HG02642 (cell line): ENCODE results near the gene LCN9.
"Not testable (repeated sequence)": the region's sequence is repeated elsewhere in the genome, so short reads cannot be mapped to it uniquely, and the experiment has no call there.

Experiments used
- ATAC-seq: cut with Tn5 transposase; IDR thresholded peaks from one replicate; pipeline ENCODE4 v1.9.1; 2021; ENCODE audit warnings: mild to moderate bottlenecking; ENCODE audit not compliant: unreplicated experiment, poor library complexity

Gene LCN9

DNA sequence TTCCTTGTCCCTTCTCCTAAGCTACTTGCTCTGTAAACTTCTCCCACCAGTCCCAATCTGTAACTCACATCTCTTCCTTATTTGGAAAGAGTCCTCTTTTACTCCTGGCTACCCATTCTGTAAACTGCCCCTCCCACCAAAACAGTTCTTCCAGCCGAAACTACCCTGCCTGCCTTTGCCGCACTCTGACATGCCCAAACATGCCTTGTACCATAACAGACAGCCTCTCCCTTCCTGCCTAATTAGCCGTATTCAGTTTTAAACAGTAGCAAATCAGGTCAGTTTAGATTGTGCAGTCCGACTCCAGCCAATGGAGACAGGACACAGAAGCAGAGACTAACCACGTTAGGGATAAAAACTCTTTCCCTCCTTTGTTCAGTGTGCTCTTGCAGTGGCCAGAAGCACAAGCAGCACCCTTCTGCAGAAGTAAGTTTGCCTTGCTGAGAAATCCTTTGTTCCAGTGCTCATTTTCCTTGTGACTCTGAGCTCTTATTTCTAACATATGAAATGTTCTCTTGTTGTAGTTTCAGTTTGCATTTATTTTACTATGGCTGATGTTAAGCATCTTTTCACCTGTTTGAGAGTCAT, 18.4 kb upstream of the LCN9 start:
- no peak for ATAC-seq

- ATAC-seq, result no peak
These were observed 15.2 kb upstream of the LCN9 start for GRCh38 chr9:135647884-135648283.

DNA sequence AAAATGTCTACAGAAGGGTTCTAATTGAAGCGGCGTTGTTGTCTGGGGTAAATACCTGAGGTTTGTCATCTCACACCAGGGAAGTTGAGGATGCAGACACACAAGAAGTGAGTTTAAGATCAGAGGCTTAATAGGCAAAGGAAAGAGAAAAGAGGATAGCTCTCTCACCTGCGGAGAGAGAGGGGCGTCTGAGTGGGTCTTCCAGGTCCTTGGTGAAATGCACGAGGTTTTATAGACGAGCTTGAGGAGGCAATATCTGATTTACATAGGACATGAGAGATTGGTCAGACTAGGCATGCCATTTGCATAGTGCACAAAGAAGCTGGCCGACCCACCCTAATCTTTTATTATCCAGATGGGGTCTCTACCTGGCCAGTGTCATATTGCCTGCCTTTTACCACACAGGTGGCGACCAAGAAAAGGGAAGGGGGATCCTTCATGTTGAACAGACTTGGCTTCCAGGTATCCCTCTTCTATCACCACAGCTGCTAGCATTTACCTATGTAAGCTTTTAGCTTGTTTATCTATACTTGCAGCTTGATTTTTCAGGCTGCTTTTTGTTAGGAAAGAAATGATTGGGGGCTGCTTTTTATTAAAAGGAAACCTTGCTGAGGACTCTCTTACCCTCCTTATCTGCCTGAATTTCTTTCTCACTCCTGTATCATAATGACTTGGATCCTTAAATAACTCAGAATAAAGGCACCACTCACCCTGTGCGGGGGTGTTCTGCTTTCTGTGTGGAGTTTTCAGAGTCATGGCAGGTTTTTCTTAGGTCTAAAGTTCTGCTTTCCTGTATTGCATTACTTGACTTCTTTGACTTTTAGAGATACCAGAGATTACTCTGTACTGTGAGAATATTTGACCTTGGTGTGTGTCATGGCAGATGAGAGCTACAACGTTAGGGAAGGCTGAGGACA, 14.4 kb upstream of the LCN9 start:
- no peak for ATAC-seq

GRCh38 chr9:135649508-135649907, 13.6 kb upstream of the LCN9 start:
- no peak for ATAC-seq

DNA sequence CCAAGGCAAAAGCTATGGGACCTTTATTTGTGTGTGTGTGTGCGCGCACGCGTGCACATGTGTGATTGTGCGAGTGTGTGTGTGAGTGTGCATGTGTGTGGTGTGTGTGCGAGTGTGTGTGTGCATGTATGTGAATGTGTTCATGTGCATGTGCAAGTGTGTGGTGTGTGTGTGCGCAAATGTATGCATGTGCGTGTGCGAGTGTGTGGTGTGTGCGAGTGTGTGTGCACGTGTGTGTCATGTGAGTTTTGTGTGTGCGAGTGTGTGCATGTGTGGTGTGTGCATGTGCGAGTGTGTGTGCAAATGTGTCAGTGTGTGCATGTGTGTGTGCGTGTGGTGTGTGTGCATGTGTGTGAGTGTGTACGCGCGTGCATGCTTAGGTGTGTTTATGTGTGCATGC, 12.7 kb upstream of the LCN9 start:
- ATAC-seq, result no peak

DNA sequence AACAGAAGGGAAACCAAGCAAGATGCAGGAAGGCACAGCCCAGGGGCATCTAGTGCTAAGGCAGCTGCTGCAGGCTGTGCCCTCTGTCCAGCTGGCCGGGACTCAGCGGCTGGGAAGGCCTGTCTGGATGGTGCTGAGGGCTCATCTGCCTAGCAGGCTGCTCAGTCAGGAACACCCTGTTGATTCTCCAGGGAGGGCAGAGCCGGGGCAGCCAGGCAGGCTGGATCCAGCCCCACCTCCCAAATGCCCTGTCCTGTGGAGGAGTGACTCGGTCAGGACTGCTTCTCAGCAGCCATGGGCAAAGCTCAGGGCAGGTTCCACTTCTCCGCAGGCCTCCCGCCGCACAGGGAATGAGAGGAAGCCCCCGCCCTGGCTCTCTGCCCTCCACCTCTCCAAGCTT, 7.8 kb upstream of the LCN9 start:
- ATAC-seq, result no peak

DNA sequence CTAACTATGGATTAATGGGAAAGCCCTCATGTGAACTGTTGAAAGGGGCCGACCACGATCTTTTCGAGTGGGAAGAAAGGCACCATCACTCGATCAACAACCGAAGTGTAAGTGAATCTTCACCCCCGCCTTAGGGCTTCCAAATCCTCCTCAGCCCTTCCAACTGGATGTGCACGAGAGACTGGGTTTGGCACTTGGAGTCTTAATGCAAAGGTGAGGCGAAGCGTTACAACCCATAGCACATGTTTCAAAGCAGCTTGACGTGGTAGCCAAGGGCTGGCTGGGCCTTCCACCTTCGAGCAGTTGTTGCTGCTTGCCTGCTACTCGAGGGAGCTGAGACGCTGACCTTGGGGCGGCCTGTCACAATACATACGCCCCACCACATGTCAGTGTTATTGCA, 5.7 kb upstream of the LCN9 start:
- ATAC-seq, result no peak

DNA sequence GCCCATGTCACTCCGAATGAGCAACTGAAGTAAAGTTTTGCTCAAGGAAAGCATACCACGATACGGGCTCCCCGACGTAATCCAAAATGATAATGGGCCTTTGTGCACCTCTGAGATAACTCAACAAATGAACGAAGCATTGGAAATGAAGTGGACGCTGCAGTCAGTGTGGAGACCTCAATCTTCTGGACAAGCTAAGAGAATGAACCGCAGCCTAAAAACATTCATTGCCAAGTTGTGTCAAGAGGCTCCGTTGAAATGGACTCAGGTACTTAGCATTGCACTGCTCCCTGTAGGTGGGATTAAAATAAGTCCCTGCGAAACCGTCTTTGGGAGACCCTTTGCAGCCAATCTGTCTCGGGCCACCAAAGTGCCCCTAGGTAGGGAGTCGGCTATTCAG, 3.9 kb upstream of the LCN9 start:
- no peak for ATAC-seq

DNA sequence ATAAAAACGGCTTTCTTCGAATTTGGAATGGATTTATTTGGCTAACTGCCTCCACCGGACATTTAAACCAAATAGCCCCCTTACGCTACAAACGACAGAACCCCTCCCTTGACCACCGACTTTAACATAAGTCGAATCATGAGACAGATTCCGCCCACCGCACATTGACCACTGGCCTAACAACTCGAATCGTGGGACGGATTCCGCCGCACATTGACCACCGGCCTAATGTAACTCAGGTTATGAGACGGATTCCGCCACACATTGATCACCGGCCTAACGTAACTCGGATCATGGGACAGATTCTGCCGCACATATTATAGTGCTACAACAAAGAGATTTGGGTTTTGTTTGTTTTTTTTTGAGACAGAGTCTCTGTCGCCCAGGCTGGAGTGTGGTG, 2.7 kb upstream of the LCN9 start:
- ATAC-seq, result no peak

DNA sequence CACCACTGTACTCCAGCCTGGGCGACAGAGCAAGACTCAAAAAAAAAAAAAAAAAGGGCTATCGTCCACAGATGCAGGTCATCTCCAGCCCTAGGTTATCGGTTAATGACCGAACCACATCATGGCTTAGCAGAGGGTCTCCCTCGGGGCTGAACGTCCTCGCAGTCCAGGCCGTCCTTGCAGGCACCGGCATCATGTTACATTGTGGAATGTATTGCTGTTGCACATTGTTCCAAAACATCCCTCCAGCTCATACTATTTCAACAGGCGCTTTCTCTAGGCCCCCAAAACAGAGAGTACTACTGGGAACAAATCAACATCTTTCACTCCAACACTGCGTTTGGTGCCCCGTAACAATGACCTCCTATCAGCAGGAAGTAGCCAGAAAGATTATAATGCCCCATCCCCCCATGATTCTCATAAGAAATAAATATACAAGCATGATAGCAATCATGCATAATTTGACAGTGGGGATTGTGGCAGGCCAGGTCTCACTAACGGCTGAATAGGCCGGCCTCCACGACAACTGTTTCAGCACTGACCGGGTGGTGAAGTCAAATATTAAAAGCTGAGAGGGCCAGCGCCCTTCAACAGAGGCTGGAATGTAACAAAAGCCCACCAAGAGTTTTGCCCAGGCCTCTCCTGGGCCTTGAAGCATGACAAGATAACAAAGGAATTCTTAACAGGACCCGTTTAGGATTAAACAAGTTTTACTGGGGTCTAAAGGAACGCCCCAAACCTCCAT, 1.1 kb upstream of the LCN9 start:
- ATAC-seq, result no peak

DNA sequence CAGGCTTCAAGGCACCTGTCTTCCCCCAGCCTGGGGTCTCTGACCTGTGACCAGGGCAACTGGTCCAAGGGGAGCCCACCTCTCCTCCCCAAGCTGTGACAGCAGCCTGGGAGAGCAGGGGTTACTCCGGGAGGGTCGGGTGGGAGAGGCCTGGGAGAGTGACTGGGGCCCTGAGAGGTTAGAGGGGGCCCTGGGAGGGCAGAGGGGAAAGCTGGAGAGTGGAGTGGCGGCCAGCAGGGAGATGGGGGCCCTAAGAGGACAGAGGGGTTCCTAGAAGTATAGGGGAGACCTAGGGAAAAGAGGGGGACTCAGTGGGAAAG, 302 bp downstream of the LCN9 start:
- ATAC-seq, result no peak

- ATAC-seq, result no peak
These were observed 748 bp downstream of the LCN9 start for GRCh38 chr9:135663857-135664256.

GRCh38 chr9:135664266-135664665, 1.2 kb downstream of the LCN9 start:
- ATAC-seq, result no peak

DNA sequence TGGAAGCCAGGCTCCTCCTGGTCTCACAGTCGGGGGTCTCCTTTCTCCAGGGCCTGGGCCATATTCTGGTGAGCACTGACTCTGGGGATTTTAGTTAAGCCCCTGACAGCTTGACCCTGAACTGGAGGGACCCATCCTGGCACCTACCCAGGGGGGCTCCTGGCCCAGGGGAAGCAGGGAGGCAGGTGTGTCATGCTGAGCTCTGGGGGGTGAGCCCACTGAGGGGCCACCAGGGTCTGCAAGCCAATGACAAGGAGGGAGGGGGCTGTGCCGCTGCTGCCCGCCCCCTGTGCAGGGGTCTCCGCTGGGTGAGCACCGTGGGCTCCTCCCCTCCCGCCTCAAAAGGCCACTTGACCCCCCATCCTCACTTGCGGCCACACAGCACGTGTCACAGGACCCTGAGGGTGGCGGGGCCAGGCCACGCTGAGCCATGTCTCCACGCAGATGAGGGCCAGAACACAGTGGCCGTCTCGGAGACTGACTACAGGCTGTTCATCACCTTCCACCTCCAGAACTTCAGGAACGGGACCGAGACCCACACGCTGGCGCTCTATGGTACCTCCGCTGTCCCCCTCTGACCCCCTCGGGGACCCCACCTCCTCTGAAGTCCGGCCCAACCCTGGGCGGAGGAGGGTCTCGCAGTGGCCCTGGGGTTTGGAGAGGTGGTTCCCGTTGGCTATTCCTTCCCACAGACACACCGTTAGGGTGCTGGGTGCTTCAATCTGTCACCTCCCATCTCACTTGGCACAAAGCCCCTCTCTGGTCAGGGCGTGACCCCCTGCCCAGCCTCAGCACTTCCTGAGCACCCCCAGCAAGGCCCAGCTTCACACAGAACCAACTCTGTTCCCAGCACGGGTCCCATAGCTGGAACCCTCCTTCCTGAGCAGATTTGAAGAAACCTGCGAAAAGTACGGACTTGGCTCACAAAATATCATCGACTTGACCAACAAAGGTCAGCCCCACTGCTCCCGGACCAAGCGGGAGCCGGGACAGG, 2.0 kb downstream of the LCN9 start:
- no peak for ATAC-seq

DNA sequence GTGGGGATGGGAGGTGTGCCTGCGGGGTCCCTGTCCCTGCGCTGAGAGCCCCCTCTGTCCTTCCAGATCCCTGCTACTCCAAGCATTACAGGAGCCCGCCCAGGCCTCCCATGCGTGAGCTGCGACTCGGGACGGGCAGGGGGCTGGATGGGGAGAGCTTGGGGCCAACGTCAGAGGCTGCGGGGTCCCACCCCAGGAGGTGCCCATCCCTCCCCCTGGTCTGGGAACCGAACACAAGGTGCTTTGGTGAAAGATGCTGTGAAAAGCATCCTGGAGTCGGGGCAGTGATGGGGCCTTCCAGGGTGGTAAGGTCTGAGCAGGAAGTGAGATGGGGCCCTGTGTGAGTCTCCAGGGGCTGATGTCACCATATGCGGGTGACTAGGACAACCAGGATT, 2.7 kb downstream of the LCN9 start:
- ATAC-seq, result no peak

- ATAC-seq, result no peak
These were observed 3.7 kb downstream of the LCN9 start for GRCh38 chr9:135666534-135667462.

DNA sequence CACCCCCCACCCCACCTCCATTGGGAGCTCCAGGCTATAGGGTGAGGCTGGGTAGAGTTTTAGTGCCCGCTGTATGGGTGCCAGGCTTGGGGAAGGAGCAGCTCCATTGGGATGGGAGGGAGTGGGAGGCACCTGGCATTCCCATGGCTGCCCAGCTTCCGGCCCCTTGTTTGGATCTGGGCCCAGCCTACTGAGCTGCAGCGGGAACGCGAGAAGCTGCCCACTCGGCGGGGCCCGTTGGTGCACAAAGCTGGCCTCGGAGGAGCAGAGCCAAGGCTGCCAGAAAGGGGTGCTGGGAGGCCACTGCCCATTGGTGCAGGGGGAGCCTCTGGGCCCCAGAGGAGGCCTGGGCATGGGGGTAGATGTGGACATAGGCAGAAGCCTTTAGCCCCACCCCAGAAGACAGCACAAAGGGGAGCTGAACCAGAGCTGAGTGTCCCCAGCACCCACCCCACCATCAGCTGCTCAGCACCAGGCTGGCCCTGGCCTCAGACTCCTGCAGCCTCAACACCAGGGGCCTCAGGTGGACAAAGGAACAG, 4.4 kb downstream of the LCN9 start:
- no peak for ATAC-seq

DNA sequence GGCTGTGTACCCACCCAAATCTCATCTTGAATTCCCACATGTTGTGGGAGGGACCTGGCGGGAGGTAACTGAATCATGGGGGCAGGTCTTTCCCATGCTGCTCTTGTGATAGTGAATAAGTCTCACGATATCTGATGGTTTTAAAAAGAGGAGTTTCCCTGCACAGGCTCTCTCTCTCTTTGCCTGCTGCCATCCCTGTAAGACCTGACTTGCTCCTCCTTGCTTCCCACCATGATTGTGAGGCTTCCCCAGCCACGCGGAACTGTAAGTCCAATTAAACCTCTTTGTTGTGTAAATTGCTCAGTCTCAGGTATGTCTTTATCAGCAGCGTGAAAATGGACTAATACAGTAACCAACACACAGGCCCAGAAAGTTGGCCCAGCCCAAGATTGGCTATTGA, 5.9 kb downstream of the LCN9 start:
- not testable (repeated sequence) for ATAC-seq
